Loucy (cell line): Measurements from ENCODE around the gene CDC40.
"Not testable (repeated sequence)": the region's sequence is repeated elsewhere in the genome, so short reads cannot be mapped to it uniquely, and the experiment has no call there.

Experiments
- H2AFZ ChIP-seq: fragments of 200-600 bp; sonication (generic); 2 replicates; pipeline ENCODE4 v1.6.0; 2016; ENCODE audit warnings: antibody characterized with exemption, mild to moderate bottlenecking, low read length, moderate library complexity
- H3F3A ChIP-seq: fragments of 200-600 bp; 2 replicates; pipeline ENCODE4 v1.6.0; 2016; ENCODE audit warnings: antibody characterized with exemption, low read depth, mild to moderate bottlenecking
- H3K27me3 ChIP-seq: fragments of 200-600 bp; sonication (generic); 2 replicates; pipeline ENCODE4 v1.6.1; 2014; ENCODE audit warnings: low read length, mild to moderate bottlenecking; ENCODE audit not compliant: insufficient read depth, poor library complexity, severe bottlenecking
- H3K36me3 ChIP-seq: fragments of 200-600 bp; sonication (generic); 2 replicates; pipeline ENCODE4 v1.6.1; 2016; ENCODE audit warnings: low read length; ENCODE audit not compliant: insufficient read depth
- H3K4me1 ChIP-seq: fragments of 200-600 bp; sonication (generic); 2 replicates; pipeline ENCODE4 v1.5.1; 2014; ENCODE audit warnings: low read length, mild to moderate bottlenecking; ENCODE audit not compliant: insufficient read depth, poor library complexity, severe bottlenecking
- H3K4me2 ChIP-seq: fragments of 200-600 bp; sonication (generic); 2 replicates; pipeline ENCODE4 v1.6.0; 2014; ENCODE audit warnings: antibody characterized with exemption, low read length, low read depth, mild to moderate bottlenecking; ENCODE audit not compliant: poor library complexity, severe bottlenecking
- H3K4me3 ChIP-seq: fragments of 200-600 bp; sonication (generic); 2 replicates; pipeline ENCODE4 v1.5.1; 2014; ENCODE audit warnings: low read length, mild to moderate bottlenecking, mixed read lengths; ENCODE audit not compliant: poor library complexity, severe bottlenecking
- H3K79me2 ChIP-seq: fragments of 200-600 bp; sonication (generic); 2 replicates; pipeline ENCODE4 v1.6.1; 2014; ENCODE audit warnings: low read length; ENCODE audit not compliant: insufficient read depth
- H3K9ac ChIP-seq: fragments of 200-600 bp; sonication (generic); 2 replicates; pipeline ENCODE4 v1.6.0; 2014; ENCODE audit warnings: mild to moderate bottlenecking, low read depth, low read length, moderate library complexity; ENCODE audit not compliant: poor library complexity, severe bottlenecking
- H3K9me2 ChIP-seq: fragments of 200-600 bp; sonication (generic); replicated peaks from 2 replicates; pipeline ENCODE4 v1.6.1; 2016; ENCODE audit warnings: low read depth, low read length, mixed read lengths
- H3K9me3 ChIP-seq: fragments of 200-600 bp; sonication (generic); 2 replicates; pipeline ENCODE4 v1.6.1; 2014; ENCODE audit warnings: mild to moderate bottlenecking, antibody characterized with exemption, low read length, low read depth; ENCODE audit not compliant: insufficient read depth
- H4K20me1 ChIP-seq: fragments of 200-600 bp; sonication (generic); 2 replicates; pipeline ENCODE4 v1.6.0; 2014; ENCODE audit warnings: antibody characterized with exemption, low read length, mild to moderate bottlenecking; ENCODE audit not compliant: insufficient read depth, poor library complexity, severe bottlenecking
- CTCF ChIP-seq: fragments of 200-600 bp; sonication (generic); conservative IDR thresholded peaks from 2 replicates; pipeline ENCODE4 v1.5.1; 2014; ENCODE audit warnings: mild to moderate bottlenecking, antibody characterized with exemption, low read length
- EZH2phosphoT487 ChIP-seq: fragments of 200-600 bp; IDR thresholded peaks from 2 replicates; pipeline ENCODE4 v1.6.1; 2018; ENCODE audit warnings: antibody characterized with exemption, mild to moderate bottlenecking, moderate library complexity, borderline replicate concordance

Gene CDC40

GRCh38 chr6:110239526-110240274, 59.5 kb downstream of the CDC40 start:
- Histone ChIP-seq H3K9me2 (no peaks in the 10 kb centered on the region), H3K4me2 (no peak overlapping the region), H4K20me1 (no peaks in the 10 kb centered on the region), H3K36me3 (no peaks in the 10 kb centered on the region), H3K79me2 (no peaks in the 10 kb centered on the region), H3K9ac (no peak overlapping the region), H3K4me1 (no peaks in the 10 kb centered on the region), H3K27me3 (no peaks in the 10 kb centered on the region), H3K4me3 (no peak overlapping the region), H2AFZ (no peak overlapping the region), H3F3A (no peaks in the 10 kb centered on the region), H3K9me3 (no peaks in the 10 kb centered on the region; the same call in 1 of the 2 replicates)
- TF ChIP-seq EZH2phosphoT487: no peak

- H3K4me3 ChIP-seq, H3K36me3 ChIP-seq, H3K9ac ChIP-seq, H2AFZ ChIP-seq, H3K27me3 ChIP-seq, H3K4me1 ChIP-seq, H3F3A ChIP-seq, H3K4me2 ChIP-seq, H3K9me2 ChIP-seq, H4K20me1 ChIP-seq, H3K79me2 ChIP-seq, H3K9me3 ChIP-seq: not testable (repeated sequence)
These were observed 64.4 kb downstream of the CDC40 start for GRCh38 chr6:110244621-110245020.

GRCh38 chr6:110246378-110246777, 66.2 kb downstream of the CDC40 start:
- Histone ChIP-seq H3K9me2 (no peaks in the 10 kb centered on the region), H3K27me3 (no peaks in the 10 kb centered on the region), H2AFZ (no peak overlapping the region), H3K79me2 (no peaks in the 10 kb centered on the region), H3K9ac (no peak overlapping the region), H3K36me3 (no peaks in the 10 kb centered on the region), H3K4me3 (no peak overlapping the region), H3K4me1 (no peaks in the 10 kb centered on the region), H3F3A (no peaks in the 10 kb centered on the region), H3K9me3 (no peaks in the 10 kb centered on the region), H3K4me2 (no peak overlapping the region), H4K20me1 (no peaks in the 10 kb centered on the region)
- TF ChIP-seq EZH2phosphoT487: no peak
- TF ChIP-seq CTCF: no peak

- H4K20me1 ChIP-seq: no peaks in the 10 kb centered on the region
These were observed 66.8 kb downstream of the CDC40 start for GRCh38 chr6:110246900-110247546.

More at GRCh38 chr6:110246900-110247546, 66.8 kb downstream of the CDC40 start:
- Histone ChIP-seq H3K9me2 (no peaks in the 10 kb centered on the region), H3K9me3 (no peaks in the 10 kb centered on the region), H2AFZ (no peak overlapping the region), H3K79me2 (no peaks in the 10 kb centered on the region), H3K4me2 (no peak overlapping the region), H3K27me3 (no peaks in the 10 kb centered on the region), H3K4me3 (no peak overlapping the region), H3K9ac (no peak overlapping the region), H3K4me1 (no peaks in the 10 kb centered on the region), H3F3A (no peaks in the 10 kb centered on the region), H3K36me3 (no peaks in the 10 kb centered on the region)
- TF ChIP-seq EZH2phosphoT487 (no peak), CTCF (no peak)
